ENCODE data around the gene TANC1.

- TF ChIP-seq POLR2AphosphoS5 (IDR thresholded peaks at IDR 0.05; ENCODE audit: insufficient read depth in 1 of 2, low read depth in 1 of 2) = no peak
- TF ChIP-seq, protein P1, sequence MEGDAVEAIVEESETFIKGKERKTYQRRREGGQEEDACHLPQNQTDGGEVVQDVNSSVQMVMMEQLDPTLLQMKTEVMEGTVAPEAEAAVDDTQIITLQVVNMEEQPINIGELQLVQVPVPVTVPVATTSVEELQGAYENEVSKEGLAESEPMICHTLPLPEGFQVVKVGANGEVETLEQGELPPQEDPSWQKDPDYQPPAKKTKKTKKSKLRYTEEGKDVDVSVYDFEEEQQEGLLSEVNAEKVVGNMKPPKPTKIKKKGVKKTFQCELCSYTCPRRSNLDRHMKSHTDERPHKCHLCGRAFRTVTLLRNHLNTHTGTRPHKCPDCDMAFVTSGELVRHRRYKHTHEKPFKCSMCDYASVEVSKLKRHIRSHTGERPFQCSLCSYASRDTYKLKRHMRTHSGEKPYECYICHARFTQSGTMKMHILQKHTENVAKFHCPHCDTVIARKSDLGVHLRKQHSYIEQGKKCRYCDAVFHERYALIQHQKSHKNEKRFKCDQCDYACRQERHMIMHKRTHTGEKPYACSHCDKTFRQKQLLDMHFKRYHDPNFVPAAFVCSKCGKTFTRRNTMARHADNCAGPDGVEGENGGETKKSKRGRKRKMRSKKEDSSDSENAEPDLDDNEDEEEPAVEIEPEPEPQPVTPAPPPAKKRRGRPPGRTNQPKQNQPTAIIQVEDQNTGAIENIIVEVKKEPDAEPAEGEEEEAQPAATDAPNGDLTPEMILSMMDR (IDR thresholded peaks at IDR 0.05) = no peak
- TF ChIP-seq POLR2A (IDR thresholded peaks at IDR 0.05) = no peak
Measured at GRCh38 chr2:159145745-159146354, 177.4 kb downstream of the TANC1 start.

All from vagina (tissue), 2 donors.